Sigmoid colon (tissue), 4 donors: ENCODE data around the gene FAM204A.

ENCODE experiments used
- EP300 ChIP-seq, 4 donors: sonication (generic); formaldehyde crosslinking; IDR thresholded peaks; one replicate each; pipeline ENCODE4 v1.6.1; 2017; ENCODE audit warnings: antibody characterized with exemption in 4 of 4
- POLR2A ChIP-seq, 2 donors: fragments of 450-650 bp; IDR thresholded peaks; one replicate each; pipeline ENCODE4 v1.6.1; 2016; ENCODE audit warnings: antibody characterized with exemption in 2 of 2, mild to moderate bottlenecking in 2 of 2, moderate library complexity in 2 of 2
- POLR2AphosphoS5 ChIP-seq, 4 donors: sonication (generic); formaldehyde crosslinking; IDR thresholded peaks; one replicate each; pipeline ENCODE4 v1.6.1; 2017; ENCODE audit warnings: antibody characterized with exemption in 4 of 4
- TF ChIP-seq, protein P1 (sequence below), 4 experiments: fragments of 450-650 bp in 3 of 4; fragments of 200-600 bp in 1 of 4; IDR thresholded peaks; one replicate each; pipeline ENCODE4 v1.5.1; 2016 to 2019; ENCODE audit warnings: antibody characterized with exemption in 4 of 4, mild to moderate bottlenecking in 3 of 4, moderate library complexity in 2 of 4

- TF ChIP-seq, protein P1, sequence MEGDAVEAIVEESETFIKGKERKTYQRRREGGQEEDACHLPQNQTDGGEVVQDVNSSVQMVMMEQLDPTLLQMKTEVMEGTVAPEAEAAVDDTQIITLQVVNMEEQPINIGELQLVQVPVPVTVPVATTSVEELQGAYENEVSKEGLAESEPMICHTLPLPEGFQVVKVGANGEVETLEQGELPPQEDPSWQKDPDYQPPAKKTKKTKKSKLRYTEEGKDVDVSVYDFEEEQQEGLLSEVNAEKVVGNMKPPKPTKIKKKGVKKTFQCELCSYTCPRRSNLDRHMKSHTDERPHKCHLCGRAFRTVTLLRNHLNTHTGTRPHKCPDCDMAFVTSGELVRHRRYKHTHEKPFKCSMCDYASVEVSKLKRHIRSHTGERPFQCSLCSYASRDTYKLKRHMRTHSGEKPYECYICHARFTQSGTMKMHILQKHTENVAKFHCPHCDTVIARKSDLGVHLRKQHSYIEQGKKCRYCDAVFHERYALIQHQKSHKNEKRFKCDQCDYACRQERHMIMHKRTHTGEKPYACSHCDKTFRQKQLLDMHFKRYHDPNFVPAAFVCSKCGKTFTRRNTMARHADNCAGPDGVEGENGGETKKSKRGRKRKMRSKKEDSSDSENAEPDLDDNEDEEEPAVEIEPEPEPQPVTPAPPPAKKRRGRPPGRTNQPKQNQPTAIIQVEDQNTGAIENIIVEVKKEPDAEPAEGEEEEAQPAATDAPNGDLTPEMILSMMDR (IDR thresholded peaks at IDR 0.05) = no peak
- TF ChIP-seq POLR2A (IDR thresholded peaks at IDR 0.05) (no peak), POLR2AphosphoS5 (IDR thresholded peaks at IDR 0.05) (no peak), EP300 (IDR thresholded peaks at IDR 0.05) (no peak)
Observed at GRCh38 chr10:118362103-118362502, 20.0 kb upstream of the FAM204A start.
